Gastroesophageal sphincter (tissue), 4 donors: ENCODE results near the gene PTPRU. TPM values are rescaled to one million over a fixed set of nuclear protein-coding genes. Genes with fewer than 3 reads are reported as not detected.
"Not testable (repeated sequence)": the region's sequence is repeated elsewhere in the genome, so short reads cannot be mapped to it uniquely, and the experiment has no call there.

Experiments
- ATAC-seq: fragments of 150-250 bp; one replicate; pipeline ENCODE4 v1.9.1; 2016; ENCODE audit warnings: mild to moderate bottlenecking, moderate library complexity
- H3K27ac ChIP-seq, 4 donors: fragments of 200-600 bp; sonication (generic) in 3 of 4; 1 replicate in 3 of 4; 2 replicates in 1 of 4; pipeline ENCODE4 v1.5.1; 2016 to 2019
- H3K27me3 ChIP-seq: fragments of 200-600 bp; sonication (generic); one replicate; pipeline ENCODE4 v1.5.1; 2019
- H3K36me3 ChIP-seq, 2 donors: fragments of 200-600 bp; sonication (generic); one replicate each; pipeline ENCODE4 v1.5.1; 2019; ENCODE audit warnings: control low read depth in 1 of 2
- H3K4me1 ChIP-seq, 3 donors: fragments of 200-600 bp; sonication (generic); 1 replicate in 2 of 3; 2 replicates in 1 of 3; pipeline ENCODE4 v1.5.1; 2016 to 2019; ENCODE audit warnings: control low read depth in 2 of 3
- H3K4me3 ChIP-seq, 2 donors: fragments of 200-600 bp; sonication (generic); one replicate each; pipeline ENCODE4 v1.5.1; 2019; ENCODE audit warnings: mild to moderate bottlenecking in 1 of 2, moderate library complexity in 1 of 2
- H3K9me3 ChIP-seq, 3 donors: fragments of 200-600 bp; sonication (generic); one replicate each; pipeline ENCODE4 v1.5.1; 2017 to 2019; ENCODE audit warnings: control low read depth in 2 of 3
- CTCF ChIP-seq, 4 experiments: fragments of 200-600 bp in 2 of 4; fragments of 450-650 bp in 2 of 4; sonication (generic) in 1 of 4; IDR thresholded peaks; one replicate each; pipeline ENCODE4 v1.5.1; 2017 to 2019; ENCODE audit warnings: antibody characterized with exemption in 4 of 4, mild to moderate bottlenecking in 2 of 4, moderate library complexity in 2 of 4
- EP300 ChIP-seq: sonication (generic); formaldehyde crosslinking; IDR thresholded peaks from one replicate; pipeline ENCODE4 v1.6.1; 2017; ENCODE audit warnings: antibody characterized with exemption, mild to moderate bottlenecking
- POLR2A ChIP-seq, 2 donors: fragments of 450-650 bp; IDR thresholded peaks; one replicate each; pipeline ENCODE4 v1.6.1; 2017; ENCODE audit warnings: antibody characterized with exemption in 2 of 2, mild to moderate bottlenecking in 2 of 2, moderate library complexity in 1 of 2
- POLR2AphosphoS5 ChIP-seq: sonication (generic); formaldehyde crosslinking; IDR thresholded peaks from one replicate; pipeline ENCODE4 v1.6.1; 2017; ENCODE audit warnings: antibody characterized with exemption
- WGBS, 2 donors: methylation state at CpG; one replicate each; pipeline ENCODE4 v1.1.5; 2018; ENCODE audit warnings: low coverage in 1 of 2; 5-methylcytosine and 5-hydroxymethylcytosine counted together
- total RNA-seq, 4 donors: library from RNA; depleted of rRNA; stranded (reverse); fragments of >200 nt; gene quantifications; one replicate each; pipeline ENCODE4 v1.1.0, GENCODE V29; 2016

The PTPRU gene
- total RNA-seq, 4 donors from 2014 or later = 11.1 to 30.5 (median 23.7) TPM

- no peak for ATAC-seq
- Histone ChIP-seq H3K9me3 (no peaks in the 10 kb centered on the region), H3K27me3 (no peaks in the 10 kb centered on the region), H3K36me3 (peaks cover 0 to 78% of the 10 kb centered on the region in 2 donors), H3K4me3 (no peak overlapping the region), H3K27ac (no peak overlapping the region), H3K4me1 (no peaks in the 10 kb centered on the region)
- TF ChIP-seq POLR2A (IDR thresholded peaks at IDR 0.05) (no peak), EP300 (no peak), POLR2AphosphoS5 (no peak), CTCF (IDR thresholded peaks at IDR 0.05) (no peak)
- 80% methylated on average over 1 of the region's 2 CpGs; no CpG with 5 or more reads in 1 of the 2 donors for WGBS, 2 donors
These were observed 18.1 kb upstream of the PTPRU start for GRCh38 chr1:29218223-29218622.

- Histone ChIP-seq H3K27ac (no peak overlapping the region), H3K27me3 (no peaks in the 10 kb centered on the region), H3K36me3 (peaks cover 0 to 66% of the 10 kb centered on the region in 2 donors), H3K9me3 (no peaks in the 10 kb centered on the region), H3K4me1 (no peaks in the 10 kb centered on the region), H3K4me3 (no peak overlapping the region)
- no peak for ATAC-seq
- no peak for TF ChIP-seq POLR2AphosphoS5
- WGBS, 2 donors = 83 to 89% methylated on average over 1 to 3 of the region's 3 CpGs
These were observed 15.0 kb upstream of the PTPRU start for GRCh38 chr1:29221296-29221695.

GRCh38 chr1:29222260-29222659 lies 14.1 kb upstream of the PTPRU start:
- not testable (repeated sequence) for ATAC-seq, H3K4me1 ChIP-seq, H3K9me3 ChIP-seq, H3K4me3 ChIP-seq, H3K27me3 ChIP-seq, H3K27ac ChIP-seq
- 69% methylated on average over 2 of the region's 6 CpGs; no CpG with 5 or more reads in 1 of the 2 donors for WGBS, 2 donors
- H3K36me3 ChIP-seq = peaks cover 0 to 60% of the 10 kb centered on the region in 2 donors

GRCh38 chr1:29222686-29223085 lies 13.6 kb upstream of the PTPRU start:
- Histone ChIP-seq H3K9me3 (no peaks in the 10 kb centered on the region), H3K4me3 (no peak overlapping the region), H3K27me3 (no peaks in the 10 kb centered on the region), H3K27ac (no peak overlapping the region), H3K36me3 (peaks cover 0 to 58% of the 10 kb centered on the region in 2 donors), H3K4me1 (no peaks in the 10 kb centered on the region)
- ATAC-seq = no peak
- WGBS, 2 donors = no CpG with 5 or more reads among the region's 1 CpG
- TF ChIP-seq POLR2A (IDR thresholded peaks at IDR 0.05) (no peak), POLR2AphosphoS5 (no peak), CTCF (IDR thresholded peaks at IDR 0.05) (no peak), EP300 (no peak)

- TF ChIP-seq POLR2A (IDR thresholded peaks at IDR 0.05) (no peak), POLR2AphosphoS5 (no peak), CTCF (IDR thresholded peaks at IDR 0.05) (no peak), EP300 (no peak)
- WGBS, 2 donors = 68 to 84% methylated on average over 3 to 4 of the region's 6 CpGs
- H3K27me3 ChIP-seq = no peaks in the 10 kb centered on the region
- peaks cover 0 to 58% of the 10 kb centered on the region in 2 donors for H3K36me3 ChIP-seq
- H3K9me3 ChIP-seq = no peaks in the 10 kb centered on the region
- no peak for ATAC-seq
- H3K4me3 ChIP-seq = no peak overlapping the region
- H3K4me1 ChIP-seq = no peaks in the 10 kb centered on the region
- H3K27ac ChIP-seq = no peak overlapping the region
These were observed 12.8 kb upstream of the PTPRU start for GRCh38 chr1:29223521-29223920.

GRCh38 chr1:29224356-29224837 lies 11.9 kb upstream of the PTPRU start:
- H3K36me3 ChIP-seq = peaks cover 0 to 57% of the 10 kb centered on the region in 2 donors
- H3K4me1 ChIP-seq = peaks cover 0 to 2% (median 0%) of the 10 kb centered on the region in 3 donors
- no peaks in the 10 kb centered on the region for H3K27me3 ChIP-seq
- TF ChIP-seq EP300 (no peak), POLR2A (IDR thresholded peaks at IDR 0.05) (no peak), POLR2AphosphoS5 (no peak), CTCF (IDR thresholded peaks at IDR 0.05) (no peak)
- no peak overlapping the region for H3K27ac ChIP-seq
- no peak overlapping the region for H3K4me3 ChIP-seq
- 76 to 79% methylated on average over 4 to 5 of the region's 5 CpGs for WGBS, 2 donors
- H3K9me3 ChIP-seq = no peaks in the 10 kb centered on the region
- no peak for ATAC-seq
